Stimulated activated CD8-positive, alpha-beta memory T cell treated with anti-CD3 and anti-CD28 coated beads, Interleukin-12 subunit alpha, Interleukin-12 subunit beta, amount 100 ng/mL, for 4 hours (primary cell): Measurements from ENCODE around the gene DSC2.
"Not testable (repeated sequence)": the region's sequence is repeated elsewhere in the genome, so short reads cannot be mapped to it uniquely, and the experiment has no call there.

ENCODE experiments used
- DNase-seq: peaks from one replicate; pipeline ENCODE4 v3.0.0-alpha.2; 2020; ENCODE audit warnings: low read depth

The DSC2 gene

GRCh38 chr18:31102025-31102684 is at the start of gene DSC2:
TSS of gene DSC2 (minus strand) at chr18:31102421. CDS start at chr18:31101971, 450 bp downstream.
- no peak for DNase-seq

- no peak for DNase-seq
These were observed 47.1 kb upstream of the DSC2 start for GRCh38 chr18:31149351-31149750.

GRCh38 chr18:31148600-31148999 is 46.4 kb upstream of the DSC2 start:
- DNase-seq, result no peak

GRCh38 chr18:31146809-31147208 is 44.6 kb upstream of the DSC2 start:
- DNase-seq, result no peak

GRCh38 chr18:31143025-31143424 is 40.8 kb upstream of the DSC2 start:
- DNase-seq, result no peak

- DNase-seq, result no peak
These were observed 36.5 kb upstream of the DSC2 start for GRCh38 chr18:31138709-31139108.

GRCh38 chr18:31134988-31135529 is 32.8 kb upstream of the DSC2 start:
- DNase-seq, result no peak

- DNase-seq, result no peak
These were observed 27.3 kb upstream of the DSC2 start for GRCh38 chr18:31129398-31130115.

GRCh38 chr18:31125878-31126277 is 23.7 kb upstream of the DSC2 start:
- DNase-seq, result no peak

GRCh38 chr18:31123125-31123524 is 20.9 kb upstream of the DSC2 start:
- DNase-seq, result not testable (repeated sequence)

GRCh38 chr18:31120594-31120993 is 18.4 kb upstream of the DSC2 start:
- no peak for DNase-seq

GRCh38 chr18:31116853-31117595 is 14.8 kb upstream of the DSC2 start:
- DNase-seq, result no peak

GRCh38 chr18:31112804-31113203 is 10.6 kb upstream of the DSC2 start:
- no peak for DNase-seq

GRCh38 chr18:31105733-31106132 is 3.5 kb upstream of the DSC2 start:
- DNase-seq, result no peak

GRCh38 chr18:31104444-31104843 is 2.2 kb upstream of the DSC2 start:
- no peak for DNase-seq

GRCh38 chr18:31103423-31103822 is 1.2 kb upstream of the DSC2 start:
- no peak for DNase-seq

- no peak for DNase-seq
These were observed 720 bp upstream of the DSC2 start for GRCh38 chr18:31102941-31103340.

GRCh38 chr18:31101183-31102024 is 817 bp downstream of the DSC2 start:
- DNase-seq, result no peak

GRCh38 chr18:31100436-31101182 is 1.6 kb downstream of the DSC2 start:
- DNase-seq, result no peak

GRCh38 chr18:31099450-31100230 is 2.6 kb downstream of the DSC2 start:
- DNase-seq, result no peak
